CD4-positive, CD25-positive, alpha-beta regulatory T cell (primary cell): ENCODE data around the gene CDK2AP2. TPM values are rescaled to one million over a fixed set of nuclear protein-coding genes. Genes with fewer than 3 reads are reported as not detected.
"Not testable (repeated sequence)": the region's sequence is repeated elsewhere in the genome, so short reads cannot be mapped to it uniquely, and the experiment has no call there.

Experiments used
- ATAC-seq, 2 donors: fragments of 150-1000 bp; cut with Tn5 transposase; one replicate each; pipeline ENCODE4 v1.10.0; 2021; ENCODE audit warnings: low read depth in 2 of 2, moderate number of reproducible peaks in 2 of 2, moderate library complexity in 1 of 2
- DNase-seq, 3 donors: peaks; one replicate each; pipeline versions ENCODE4 v3.0.0 to v3.0.0-alpha.2; 2012 to 2022; ENCODE audit warnings: mixed read lengths in 1 of 3
- H3K27ac ChIP-seq: one replicate; pipeline ENCODE4 v1.7.0; 2013; ENCODE audit warnings: mild to moderate bottlenecking, low read length; ENCODE audit not compliant: insufficient read depth, poor library complexity, severe bottlenecking
- H3K27me3 ChIP-seq: one replicate; pipeline ENCODE4 v1.7.0; 2013; ENCODE audit warnings: low read length; ENCODE audit not compliant: control insufficient read depth, insufficient read depth
- H3K36me3 ChIP-seq: one replicate; pipeline ENCODE4 v1.7.0; 2013; ENCODE audit warnings: mild to moderate bottlenecking, low read length, moderate library complexity; ENCODE audit not compliant: control insufficient read depth, insufficient read depth
- H3K4me1 ChIP-seq: 2 replicates; pipeline ENCODE4 v1.7.0; 2013; ENCODE audit warnings: mild to moderate bottlenecking, low read length; ENCODE audit not compliant: insufficient read depth, control insufficient read depth, poor library complexity, severe bottlenecking
- H3K4me3 ChIP-seq: one replicate; pipeline ENCODE4 v1.7.0; 2013; ENCODE audit warnings: low read depth, mild to moderate bottlenecking, low read length, moderate library complexity
- H3K9me3 ChIP-seq, 2 experiments: 1 replicate in 1 of 2; 2 replicates in 1 of 2; pipeline ENCODE4 v1.7.0; 2013; ENCODE audit warnings: low read length in 2 of 2, mild to moderate bottlenecking in 1 of 2, moderate library complexity in 1 of 2; ENCODE audit not compliant: control insufficient read depth in 2 of 2
- H3K27ac Mint-ChIP-seq, 3 donors: one replicate each; pipeline ENCODE4 v1.8.0; 2020 to 2022; ENCODE audit warnings: mild to moderate bottlenecking in 3 of 3, mixed read lengths in 3 of 3, moderate library complexity in 2 of 3
- H3K27me3 Mint-ChIP-seq: one replicate; pipeline ENCODE4 v1.8.0; 2022; ENCODE audit warnings: mild to moderate bottlenecking, mixed read lengths
- H3K36me3 Mint-ChIP-seq: one replicate; pipeline ENCODE4 v1.8.0; 2020; ENCODE audit warnings: mixed read lengths
- H3K4me1 Mint-ChIP-seq, 4 donors: one replicate each; pipeline ENCODE4 v1.8.0; 2020 to 2022; ENCODE audit warnings: mixed read lengths in 4 of 4, mild to moderate bottlenecking in 1 of 4
- H3K4me3 Mint-ChIP-seq, 4 donors: one replicate each; pipeline ENCODE4 v1.8.0; 2020 to 2022; ENCODE audit warnings: mild to moderate bottlenecking in 4 of 4, mixed read lengths in 4 of 4, moderate library complexity in 3 of 4
- H3K9me3 Mint-ChIP-seq, 7 donors: one replicate each; pipeline ENCODE4 v1.8.0; 2020 to 2022; ENCODE audit warnings: mixed read lengths in 7 of 7, mild to moderate bottlenecking in 3 of 7, moderate library complexity in 2 of 7
- polyA plus RNA-seq, 4 donors: library from polyadenylated mRNA; unstranded; fragments of 300-500 nt; fragmentation: Illumina TruSeq; gene quantifications; one replicate each; pipeline ENCODE4 v1.2.3, GENCODE V29; 2021
- total RNA-seq: library from RNA; stranded (reverse); gene quantifications from one replicate; pipeline ENCODE4 v1.2.3, GENCODE V29; 2022

CDK2AP2 gene
- total and polyA plus RNA-seq, 5 donors from 2014 or later: 38.5 to 135 (median 122) TPM

GRCh38 chr11:67490727-67491065, 17.3 kb downstream of the CDK2AP2 start:
- Mint-ChIP-seq H3K27ac (no peak overlapping the region), H3K9me3 (no peaks in the 10 kb centered on the region), H3K4me1 (peaks cover 5 to 44% (median 29%) of the 10 kb centered on the region in 4 donors), H3K36me3 (peaks cover 18% of the 10 kb centered on the region), H3K27me3 (peaks cover 4% of the 10 kb centered on the region), H3K4me3 (no peak overlapping the region)
- Histone ChIP-seq H3K27me3 (no peaks in the 10 kb centered on the region), H3K4me3 (no peak overlapping the region), H3K36me3 (peaks cover 55% of the 10 kb centered on the region), H3K9me3 (no peaks in the 10 kb centered on the region), H3K4me1 (peaks cover 36% of the 10 kb centered on the region), H3K27ac (no peak overlapping the region)
- DNase-seq (no peak), ATAC-seq (no peak)

DNA sequence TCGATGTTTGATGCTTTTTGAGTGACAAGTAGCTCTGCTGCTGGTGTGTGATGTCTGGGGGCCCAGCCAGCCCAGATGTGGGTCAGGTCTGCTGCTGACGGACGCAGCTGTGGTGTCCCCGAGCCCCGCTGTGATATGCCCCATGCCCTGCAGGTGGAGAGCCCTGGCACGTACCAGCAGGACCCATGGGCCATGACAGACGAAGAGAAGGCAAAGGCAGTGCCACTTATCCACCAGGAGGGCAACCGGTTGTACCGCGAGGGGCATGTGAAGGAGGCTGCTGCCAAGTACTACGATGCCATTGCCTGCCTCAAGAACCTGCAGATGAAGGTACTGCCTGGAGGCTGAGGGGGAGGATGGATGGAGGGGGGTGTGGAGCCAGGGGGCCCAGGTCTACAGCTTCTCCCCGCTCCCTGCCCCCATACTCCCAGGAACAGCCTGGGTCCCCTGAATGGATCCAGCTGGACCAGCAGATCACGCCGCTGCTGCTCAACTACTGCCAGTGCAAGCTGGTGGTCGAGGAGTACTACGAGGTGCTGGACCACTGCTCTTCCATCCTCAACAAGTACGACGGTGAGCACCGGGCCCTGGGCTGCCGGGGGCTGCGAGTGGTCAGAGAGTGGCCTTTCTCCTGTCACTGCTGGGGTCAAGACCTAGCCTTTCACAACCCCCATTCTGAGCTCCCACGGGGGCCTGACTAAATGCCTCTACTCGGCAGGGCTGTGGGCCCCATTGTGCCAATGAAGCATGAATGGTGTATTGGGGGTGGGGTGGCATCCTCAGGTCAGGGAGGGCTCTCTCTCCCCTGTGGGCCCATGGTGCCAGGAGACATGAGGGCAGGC, 17.9 kb downstream of the CDK2AP2 start:
- Histone ChIP-seq H3K27ac (peak overlapping the region; percentile 92), H3K4me3 (no peak overlapping the region), H3K4me1 (peaks cover 41% of the 10 kb centered on the region), H3K36me3 (peaks cover 51% of the 10 kb centered on the region), H3K27me3 (no peaks in the 10 kb centered on the region), H3K9me3 (no peaks in the 10 kb centered on the region)
- DNase-seq (no peak), ATAC-seq (no peak)
- peak overlapping the region in 1 of 3 donors; percentile 92 for H3K27ac Mint-ChIP-seq
- peaks cover 18% of the 10 kb centered on the region for H3K36me3 Mint-ChIP-seq
- H3K9me3 Mint-ChIP-seq: no peaks in the 10 kb centered on the region
- H3K4me1 Mint-ChIP-seq: peaks cover 5 to 47% (median 32%) of the 10 kb centered on the region in 4 donors
- H3K27me3 Mint-ChIP-seq: peaks cover 4% of the 10 kb centered on the region
- peak overlapping the region in 3 of 4 donors; percentile 43 to 69 (median 56) for H3K4me3 Mint-ChIP-seq

DNA sequence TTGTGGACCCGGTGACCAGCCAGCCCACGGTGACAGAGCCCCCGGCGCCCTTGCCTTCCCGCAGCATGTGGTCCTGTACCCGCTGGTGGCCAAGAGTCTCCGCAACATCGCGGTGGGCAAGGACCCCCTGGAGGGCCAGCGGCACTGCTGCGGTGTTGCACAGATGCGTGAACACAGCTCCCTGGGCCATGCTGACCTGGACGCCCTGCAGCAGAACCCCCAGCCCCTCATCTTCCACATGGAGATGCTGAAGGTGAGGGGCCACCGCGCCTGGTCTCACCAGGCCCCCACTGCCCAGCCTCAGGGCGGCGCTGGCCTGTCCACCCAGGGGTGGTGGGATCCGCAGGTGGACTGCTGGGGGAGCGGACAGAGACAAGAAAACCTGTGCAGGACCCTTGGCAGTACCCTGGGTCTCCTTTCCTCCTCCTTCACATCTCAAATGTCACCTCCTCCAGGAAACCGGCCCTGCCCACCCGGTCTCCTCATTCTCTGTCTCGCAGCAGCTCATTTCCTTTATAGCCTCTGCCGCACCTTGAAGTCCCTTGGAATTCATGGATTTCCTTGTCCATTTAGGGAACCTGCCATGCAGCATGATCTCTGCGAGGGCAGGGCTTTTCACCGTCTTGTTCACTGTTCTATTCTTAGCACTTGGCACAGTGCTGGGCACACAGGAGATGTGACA, 18.6 kb downstream of the CDK2AP2 start:
- peaks cover 4% of the 10 kb centered on the region for H3K27me3 Mint-ChIP-seq
- Histone ChIP-seq H3K9me3 (no peaks in the 10 kb centered on the region), H3K36me3 (peaks cover 48% of the 10 kb centered on the region), H3K4me1 (peaks cover 49% of the 10 kb centered on the region), H3K4me3 (no peak overlapping the region), H3K27ac (peak overlapping the region; percentile 92), H3K27me3 (no peaks in the 10 kb centered on the region)
- ATAC-seq (no peak), DNase-seq (no peak)
- H3K4me3 Mint-ChIP-seq: peak overlapping the region in 1 of 4 donors; percentile 69
- H3K9me3 Mint-ChIP-seq: no peaks in the 10 kb centered on the region
- H3K27ac Mint-ChIP-seq: peak overlapping the region in 1 of 3 donors; percentile 92
- peaks cover 18% of the 10 kb centered on the region for H3K36me3 Mint-ChIP-seq
- H3K4me1 Mint-ChIP-seq: peaks cover 5 to 55% (median 39%) of the 10 kb centered on the region in 4 donors

- DNase-seq (peak in 1 of 3 donors; percentile 40), ATAC-seq (no peak)
- Mint-ChIP-seq H3K9me3 (no peaks in the 10 kb centered on the region), H3K4me3 (peak overlapping the region; percentile 85 to 97 (median 88)), H3K27me3 (peaks cover 4% of the 10 kb centered on the region), H3K36me3 (peaks cover 18% of the 10 kb centered on the region), H3K27ac (peak overlapping the region; percentile 95 to 99 (median 99)), H3K4me1 (peaks cover 9 to 76% (median 51%) of the 10 kb centered on the region in 4 donors)
- no peaks in the 10 kb centered on the region for H3K9me3 ChIP-seq
- no peaks in the 10 kb centered on the region for H3K27me3 ChIP-seq
- peaks cover 37% of the 10 kb centered on the region for H3K36me3 ChIP-seq
- peak overlapping the region; percentile 92 for H3K27ac ChIP-seq
- H3K4me3 ChIP-seq: peak overlapping the region; percentile 49
- H3K4me1 ChIP-seq: peaks cover 70% of the 10 kb centered on the region
Observed at GRCh38 chr11:67486481-67487195, 21.3 kb downstream of the CDK2AP2 start.

DNA sequence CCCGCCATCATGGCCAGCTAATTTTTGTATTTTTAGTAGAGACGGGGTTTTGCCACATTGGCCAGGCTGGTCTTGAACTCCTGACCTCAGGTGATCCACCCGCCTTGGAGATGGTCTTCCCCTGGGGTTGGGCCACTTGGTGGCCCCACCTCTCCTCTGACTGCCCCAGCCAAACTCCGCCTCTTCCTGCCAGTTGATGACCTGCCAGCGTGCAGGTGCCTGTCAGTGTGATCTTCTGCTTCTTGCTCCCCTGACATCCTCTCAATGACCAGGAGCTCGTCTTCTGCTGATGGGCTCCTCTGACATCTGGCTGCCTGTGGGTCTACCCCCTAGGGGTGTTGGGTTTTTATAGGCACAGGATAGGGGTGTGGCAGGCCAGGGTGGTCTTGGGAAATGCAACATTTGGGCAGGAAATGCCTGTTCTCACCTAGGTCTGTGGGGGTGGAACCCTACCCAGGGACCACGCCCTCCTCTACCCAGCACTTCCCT, 22.0 kb downstream of the CDK2AP2 start:
- not testable (repeated sequence) for H3K27me3 ChIP-seq, H3K9me3 Mint-ChIP-seq, ATAC-seq, H3K9me3 ChIP-seq, H3K27me3 Mint-ChIP-seq
- Mint-ChIP-seq H3K4me3 (peak overlapping the region; percentile 85 to 97 (median 88)), H3K4me1 (peaks cover 9 to 74% (median 51%) of the 10 kb centered on the region in 4 donors), H3K36me3 (peaks cover 18% of the 10 kb centered on the region), H3K27ac (peak overlapping the region; percentile 95 to 99 (median 99))
- DNase-seq: peak; percentile 24 to 83 (median 40)
- Histone ChIP-seq H3K4me1 (peaks cover 70% of the 10 kb centered on the region), H3K4me3 (peak overlapping the region; percentile 49), H3K36me3 (peaks cover 30% of the 10 kb centered on the region), H3K27ac (peak overlapping the region; percentile 92)

DNA sequence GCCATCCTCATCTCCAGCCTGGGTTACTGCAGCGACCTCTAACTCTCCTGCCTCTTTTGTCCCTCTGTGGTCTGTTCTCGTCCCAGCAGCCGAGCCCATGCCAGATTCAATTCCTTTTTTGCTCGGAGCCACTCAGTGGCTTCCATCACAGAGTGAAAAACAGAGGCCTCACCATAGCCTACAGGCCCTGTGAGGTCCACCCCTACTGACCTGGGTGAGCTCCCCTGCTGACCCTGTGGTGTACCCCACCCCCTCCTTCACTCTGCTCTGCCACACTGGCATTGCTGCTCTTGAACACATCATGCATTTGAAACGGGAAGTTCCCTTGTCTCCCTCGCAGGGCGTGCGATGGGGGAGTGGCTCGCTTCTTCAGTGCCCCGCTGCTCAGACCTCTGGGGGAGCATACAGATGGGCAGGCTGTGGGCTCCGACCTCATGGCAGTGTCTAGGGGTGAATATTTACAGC, 23.1 kb downstream of the CDK2AP2 start:
- peaks cover 20% of the 10 kb centered on the region for H3K36me3 ChIP-seq
- peaks cover 67% of the 10 kb centered on the region for H3K4me1 ChIP-seq
- Mint-ChIP-seq H3K9me3 (no peaks in the 10 kb centered on the region), H3K36me3 (peaks cover 18% of the 10 kb centered on the region), H3K4me3 (peak overlapping the region; percentile 92 to 99 (median 96)), H3K27ac (peak overlapping the region; percentile 99 to 100 (median 99)), H3K27me3 (peaks cover 4% of the 10 kb centered on the region), H3K4me1 (peaks cover 9 to 70% (median 50%) of the 10 kb centered on the region in 4 donors)
- peak overlapping the region; percentile 86 for H3K4me3 ChIP-seq
- peak overlapping the region; percentile 92 for H3K27ac ChIP-seq
- no peaks in the 10 kb centered on the region for H3K9me3 ChIP-seq
- ATAC-seq (no peak), DNase-seq (peak; percentile 40 to 69 (median 52))
- H3K27me3 ChIP-seq: no peaks in the 10 kb centered on the region
